Skin of body (tissue), 2 donors: Measurements from ENCODE around the gene PACSIN1. TPM values are rescaled to one million over a fixed set of nuclear protein-coding genes. Genes with fewer than 3 reads are reported as not detected.

Source experiments
- DNase-seq: peaks from one replicate; lab custom pipeline; 2025; lab: John Stamatoyannopoulos, UW
- total RNA-seq: library from RNA; depleted of rRNA; stranded (reverse); fragments of >200 nt; gene quantifications from one replicate; pipeline ENCODE4 v1.2.3, GENCODE V29; 2014

Gene PACSIN1
- total RNA-seq, 1 donor from 2014 or later = not detected

GRCh38 chr6:34560366-34561226 is 94.7 kb downstream of the PACSIN1 start:
- no peak for DNase-seq

- DNase-seq = no peak
Observed at GRCh38 chr6:34561227-34561530, 95.3 kb downstream of the PACSIN1 start.

GRCh38 chr6:34562350-34562749 is 96.5 kb downstream of the PACSIN1 start:
- no peak for DNase-seq

- DNase-seq = no peak
Observed at GRCh38 chr6:34562861-34563512, 97.1 kb downstream of the PACSIN1 start.

DNA sequence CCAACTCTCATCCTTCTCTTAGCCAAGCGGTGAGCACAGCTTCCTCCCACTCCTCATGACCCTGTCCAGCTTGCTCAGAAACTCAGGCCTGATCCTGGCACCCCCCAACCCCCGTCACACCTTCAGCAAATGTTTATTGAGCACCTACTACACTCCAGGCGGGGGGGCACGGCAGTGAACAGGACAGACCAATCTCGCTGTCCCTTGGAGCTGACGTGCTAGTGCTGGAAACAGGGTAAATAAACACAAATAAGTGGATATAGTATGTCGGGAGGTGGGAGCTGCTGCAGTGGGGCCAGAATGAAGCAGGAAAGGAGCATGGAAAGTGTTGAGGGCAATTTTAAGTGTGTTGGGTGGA is 97.6 kb downstream of the PACSIN1 start:
- DNase-seq = no peak

DNA sequence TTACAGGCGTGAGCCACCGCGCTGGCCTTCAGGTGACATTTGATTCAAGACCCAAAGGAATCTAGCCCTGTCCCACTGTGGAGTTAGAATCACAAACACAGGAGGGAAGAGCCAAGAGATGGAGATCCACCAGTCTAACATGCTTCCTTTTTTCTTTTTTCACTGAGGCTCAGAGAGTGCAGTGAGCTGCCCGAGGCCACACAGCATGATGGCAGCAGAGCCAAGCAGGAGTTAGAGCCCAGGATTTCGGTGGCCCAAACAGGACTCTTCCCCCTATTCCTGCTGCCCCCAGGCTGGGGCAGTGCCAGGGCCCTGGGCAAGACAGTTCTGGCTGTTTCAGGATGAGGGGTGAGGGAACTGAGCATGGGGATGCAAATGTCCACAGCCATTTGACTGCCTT is 98.3 kb downstream of the PACSIN1 start:
- no peak for DNase-seq

DNA sequence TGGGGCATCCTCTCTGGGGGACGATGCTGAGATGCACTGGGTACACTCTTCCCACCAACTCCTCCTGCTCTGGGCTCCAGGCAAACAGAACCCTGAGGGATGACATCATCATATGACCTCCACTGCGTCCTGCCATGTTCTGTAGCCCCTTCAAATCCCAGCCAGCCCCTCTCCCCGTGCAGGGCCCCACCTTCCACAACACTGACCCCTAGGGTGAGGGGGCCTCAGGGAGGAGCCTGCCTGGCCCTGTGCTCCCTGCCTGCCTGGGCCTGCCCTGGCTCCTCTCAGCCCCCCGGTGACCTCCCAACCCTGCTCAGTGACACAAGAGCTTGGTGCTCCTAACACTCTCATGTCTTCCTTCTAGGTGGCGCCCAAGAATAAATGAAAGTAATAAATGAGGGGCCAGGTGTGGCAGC is 99.9 kb downstream of the PACSIN1 start:
- no peak for DNase-seq

- DNase-seq = no peak
Observed at GRCh38 chr6:34566830-34567546, 101.1 kb downstream of the PACSIN1 start.

GRCh38 chr6:34568341-34569201 is 102.7 kb downstream of the PACSIN1 start:
- DNase-seq = no peak

DNA sequence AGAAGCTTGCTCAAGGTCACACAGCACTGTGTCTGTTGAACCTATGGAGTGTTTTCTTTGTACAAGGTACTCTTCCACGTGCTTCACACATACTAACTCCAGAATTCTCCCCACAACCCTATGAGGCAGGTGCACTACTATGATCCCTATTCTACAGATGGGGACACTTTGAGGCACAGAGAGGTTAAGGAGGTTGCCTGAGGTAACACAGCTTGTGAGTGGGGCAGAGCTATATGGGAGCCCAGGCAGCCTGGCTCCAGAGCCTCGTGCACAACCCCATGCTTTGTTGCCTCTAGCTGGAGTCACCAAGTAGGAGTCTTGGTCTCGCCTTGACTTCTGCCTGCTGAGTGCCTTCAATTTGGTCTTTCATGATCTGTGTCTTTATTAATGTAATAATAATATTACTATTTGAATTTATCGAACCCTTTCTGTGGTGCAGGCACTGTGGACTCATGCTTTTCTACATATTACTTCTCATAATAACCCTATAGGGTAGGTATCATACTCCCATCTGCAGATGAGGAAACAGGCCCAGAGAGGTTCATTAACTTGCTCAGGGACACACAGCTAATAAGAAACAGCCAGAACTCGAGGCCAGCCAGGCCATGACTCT is 103.6 kb downstream of the PACSIN1 start:
- no peak for DNase-seq

DNA sequence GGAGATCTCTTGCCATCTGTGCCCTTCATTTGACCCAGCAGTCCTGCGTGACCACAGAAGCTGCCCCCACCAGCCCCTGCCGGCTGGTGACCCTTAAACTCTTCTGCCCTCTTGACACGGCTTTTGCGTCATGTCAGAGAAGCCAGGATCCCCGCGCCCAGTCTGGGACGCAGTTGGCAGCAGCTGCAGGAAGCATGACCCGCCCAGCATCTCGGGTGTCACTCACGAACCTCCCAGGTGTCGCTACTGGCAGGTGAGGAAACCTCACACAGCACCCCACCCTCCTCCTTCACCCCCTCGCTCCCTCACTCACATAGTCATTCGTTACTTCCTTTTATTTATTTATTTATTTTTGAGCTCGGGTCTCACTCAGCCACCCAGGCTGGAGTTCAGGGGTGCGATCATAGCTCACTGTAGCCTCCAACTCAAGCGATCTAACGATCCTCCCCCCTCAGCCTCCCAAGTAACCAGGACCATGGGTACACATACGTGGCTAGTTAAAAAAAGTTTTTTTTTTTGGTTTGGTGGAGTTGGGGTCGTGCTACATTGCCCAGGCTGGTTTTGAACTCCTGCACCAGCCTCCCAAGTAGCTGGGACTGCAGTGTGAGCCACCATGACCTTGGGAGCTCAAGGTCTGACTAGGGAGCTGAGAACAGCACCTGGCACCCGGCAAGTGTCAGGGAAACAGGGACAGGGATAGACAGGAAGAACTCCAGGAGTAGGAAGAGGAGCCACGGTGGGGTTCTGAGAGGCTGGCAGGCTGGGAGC is 104.4 kb downstream of the PACSIN1 start:
- no peak for DNase-seq

DNA sequence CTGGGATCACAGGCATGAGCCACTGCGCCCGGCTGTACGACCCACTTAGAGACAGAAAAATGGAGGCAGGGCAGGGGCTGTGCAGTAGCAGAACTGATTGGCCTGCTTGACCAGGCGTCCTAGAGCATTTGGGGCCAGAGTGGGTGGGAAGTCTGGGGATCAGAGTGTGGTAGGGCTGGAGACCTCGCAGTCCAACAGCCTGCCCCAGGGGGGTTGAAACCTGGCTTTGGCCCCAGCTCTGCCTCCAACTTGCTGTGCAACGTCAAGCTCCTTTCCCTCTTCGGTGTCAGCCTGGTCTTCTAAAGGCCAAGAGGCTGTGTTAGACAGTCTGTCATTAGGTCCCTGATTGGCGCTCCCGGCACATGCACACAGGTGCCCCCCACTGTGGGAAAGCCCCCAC is 105.5 kb downstream of the PACSIN1 start:
- no peak for DNase-seq

GRCh38 chr6:34572021-34572420 is 106.1 kb downstream of the PACSIN1 start:
- no peak for DNase-seq

- DNase-seq = no peak
Observed at GRCh38 chr6:34572585-34572984, 106.7 kb downstream of the PACSIN1 start.

DNA sequence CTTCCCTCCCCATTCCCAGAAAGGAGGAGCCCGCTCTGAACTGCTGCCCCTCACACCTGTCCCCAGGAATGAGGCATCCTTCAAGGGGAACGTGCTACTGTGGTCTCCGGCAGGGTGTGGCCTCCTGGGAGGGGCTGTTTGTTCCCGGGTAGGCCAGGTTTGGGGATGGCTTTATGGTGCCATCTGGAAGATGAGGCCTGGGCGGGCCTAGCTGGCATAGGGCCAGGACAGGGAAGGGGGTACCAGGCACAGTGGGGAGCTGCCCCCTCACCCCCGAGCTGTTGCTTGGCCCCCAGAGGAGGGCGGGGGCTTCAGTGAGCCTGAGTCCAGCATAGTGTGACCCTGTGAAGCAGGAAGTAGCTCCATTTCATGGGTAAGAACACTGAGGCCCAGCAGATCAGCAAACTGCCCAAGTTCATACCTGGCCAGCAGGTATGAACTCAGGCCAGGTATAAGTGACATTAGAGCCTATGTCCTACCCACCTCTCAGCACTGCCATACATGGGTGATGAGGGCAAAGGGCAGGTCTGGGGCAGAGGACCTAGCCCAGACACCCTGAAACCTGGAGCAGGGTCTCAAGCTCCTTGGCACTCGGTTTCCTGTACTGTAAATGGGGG is 107.8 kb downstream of the PACSIN1 start:
- DNase-seq = no peak

DNA sequence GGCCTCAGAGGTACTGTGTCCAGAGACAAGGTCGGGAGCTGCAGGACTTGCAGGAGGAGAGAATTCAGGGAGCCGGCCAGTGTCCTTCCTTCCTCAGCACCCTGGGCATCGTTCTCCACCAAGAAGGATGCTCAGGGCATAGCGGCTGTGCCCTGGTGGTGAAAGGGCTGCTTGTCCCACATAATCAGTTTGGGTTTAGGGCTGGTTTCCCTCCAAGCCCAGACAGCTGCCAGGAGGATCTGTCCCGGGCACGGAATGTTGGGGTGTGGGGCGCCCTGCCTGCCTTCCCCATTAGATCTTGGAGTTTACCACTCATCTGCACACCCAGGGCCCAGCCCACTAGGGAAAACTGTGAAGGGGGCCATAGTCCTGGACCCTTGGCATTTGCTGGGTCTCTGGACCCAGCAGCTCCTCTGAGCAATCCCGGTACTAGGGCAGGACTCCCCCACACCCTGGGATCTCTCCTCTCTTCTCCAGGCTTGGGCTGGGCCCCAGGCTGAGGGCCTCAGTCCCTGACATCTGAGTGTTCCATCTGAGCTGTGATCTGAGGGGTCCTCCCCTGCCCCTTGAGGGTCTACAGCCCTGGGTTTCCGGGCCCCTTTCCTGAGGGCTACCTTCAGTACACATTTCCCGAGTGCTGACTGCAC is 108.9 kb downstream of the PACSIN1 start:
- DNase-seq = no peak

DNA sequence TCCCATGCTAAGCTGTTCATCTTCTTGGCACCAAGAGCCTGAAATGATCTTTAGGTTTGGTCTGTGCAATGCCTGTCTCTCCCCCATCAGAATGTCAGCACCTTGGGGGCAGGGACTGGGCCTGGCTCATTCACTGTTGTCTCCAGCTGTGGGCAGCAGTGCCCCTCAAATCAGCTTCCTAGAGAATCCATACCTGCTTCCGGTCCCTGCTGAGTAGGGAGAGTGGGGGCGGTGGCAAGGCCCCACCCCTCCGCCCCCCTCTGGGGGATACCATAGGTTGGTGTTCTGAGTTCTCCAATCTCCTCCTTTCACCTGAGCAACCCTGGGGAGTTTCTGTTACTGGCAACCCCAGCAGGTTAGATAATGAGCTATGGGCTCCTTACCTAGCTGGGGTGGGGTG is 109.5 kb downstream of the PACSIN1 start:
- no peak for DNase-seq

GRCh38 chr6:34576286-34576955 is 110.5 kb downstream of the PACSIN1 start:
- no peak for DNase-seq
